Measurements from ENCODE around the gene OLR1.
A peak's percentile ranks its signal among the peaks of the same experiment; 100 is the strongest.

The OLR1 gene

DNA sequence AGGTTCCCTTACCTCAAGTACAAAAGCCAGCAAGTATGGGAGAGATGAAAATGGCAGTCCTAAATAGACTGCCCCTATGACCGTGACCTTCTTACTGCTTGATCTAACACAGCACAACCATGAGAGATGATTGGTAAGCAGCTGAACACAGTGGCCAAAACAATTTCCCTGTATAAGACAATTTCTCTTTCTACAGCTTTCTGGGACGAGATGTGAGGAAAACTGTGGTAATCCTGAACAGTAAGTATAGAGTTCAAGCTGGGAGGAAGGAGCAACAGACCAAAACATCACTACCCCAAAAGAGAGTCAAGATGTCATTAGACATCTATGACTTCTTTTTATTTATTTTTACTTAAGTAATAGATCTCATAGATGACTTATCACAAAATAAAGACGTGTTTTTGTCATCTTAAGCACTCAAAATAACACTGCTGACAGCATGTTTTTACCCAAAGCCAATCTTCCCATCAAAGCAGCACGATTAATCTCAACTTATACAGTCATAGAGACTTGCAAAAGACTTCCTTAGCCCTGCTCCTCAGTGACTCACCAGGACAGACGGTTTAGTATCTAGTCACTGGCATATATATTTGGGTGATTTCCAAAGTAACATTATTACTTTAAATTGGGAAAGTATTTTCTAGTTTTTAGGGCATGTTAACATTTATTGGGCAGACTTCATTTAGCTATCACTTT, 10.6 kb upstream of the OLR1 start:
- no peak overlapping the region for H2BK5ac ChIP-seq (ENCODE audit: low read depth, low read length, poor library complexity)
- no peak overlapping the region for H2BK120ac ChIP-seq (ENCODE audit: insufficient read depth, low read length, poor library complexity)
- H3K4ac ChIP-seq (ENCODE audit: low read depth, low read length) = no peak overlapping the region
- H3K4me1 ChIP-seq (ENCODE audit: control insufficient read depth in 1 of 2, insufficient read depth in 2 of 2, low read length in 2 of 2) = peaks cover 0 to 2% of the 10 kb centered on the region in 2 experiments
- H3K14ac ChIP-seq (ENCODE audit: low read length) = no peak overlapping the region
- DNase-seq = peak; percentile 38 to 60
- H4K8ac ChIP-seq (ENCODE audit: low read depth, low read length) = no peak overlapping the region
- H2AFZ ChIP-seq (ENCODE audit: insufficient read depth, low read length, poor library complexity) = no peak overlapping the region
- no peaks in the 10 kb centered on the region for H3K9me3 ChIP-seq (ENCODE audit: insufficient read depth, low read depth, low read length)
- H3K27me3 ChIP-seq (ENCODE audit: insufficient read depth, low read length) = no peaks in the 10 kb centered on the region
- H2BK12ac ChIP-seq (ENCODE audit: low read length) = no peak overlapping the region
- H3K23ac ChIP-seq (ENCODE audit: low read length) = no peak overlapping the region
- no peak overlapping the region for H3K4me2 ChIP-seq (ENCODE audit: low read length)
- H4K12ac ChIP-seq (ENCODE audit: low read depth, low read length) = no peak overlapping the region
- H3K4me3 ChIP-seq (ENCODE audit: low read depth, low read length) = no peak overlapping the region
- no peak overlapping the region for H2AK5ac ChIP-seq (ENCODE audit: low read length)
- H3K9ac ChIP-seq (ENCODE audit: low read length) = no peak overlapping the region
- H3K79me2 ChIP-seq (ENCODE audit: control insufficient read depth, insufficient read depth, low read length, poor library complexity) = no peaks in the 10 kb centered on the region
- no peaks in the 10 kb centered on the region for H3K79me1 ChIP-seq (ENCODE audit: low read length)
- no peak overlapping the region for H3K18ac ChIP-seq (ENCODE audit: low read length)
- no peak overlapping the region for H4K91ac ChIP-seq (ENCODE audit: low read depth, low read length)
- no peak overlapping the region for H3K27ac ChIP-seq (ENCODE audit: low read depth, low read length)
- no peaks in the 10 kb centered on the region for H3K36me3 ChIP-seq (ENCODE audit: control insufficient read depth in 1 of 2, insufficient read depth in 2 of 2, low read length in 2 of 2)
- no CpG with 5 or more reads among the region's 5 CpGs for WGBS (ENCODE audit: extremely low coverage, insufficient coverage, insufficient read length)

DNA sequence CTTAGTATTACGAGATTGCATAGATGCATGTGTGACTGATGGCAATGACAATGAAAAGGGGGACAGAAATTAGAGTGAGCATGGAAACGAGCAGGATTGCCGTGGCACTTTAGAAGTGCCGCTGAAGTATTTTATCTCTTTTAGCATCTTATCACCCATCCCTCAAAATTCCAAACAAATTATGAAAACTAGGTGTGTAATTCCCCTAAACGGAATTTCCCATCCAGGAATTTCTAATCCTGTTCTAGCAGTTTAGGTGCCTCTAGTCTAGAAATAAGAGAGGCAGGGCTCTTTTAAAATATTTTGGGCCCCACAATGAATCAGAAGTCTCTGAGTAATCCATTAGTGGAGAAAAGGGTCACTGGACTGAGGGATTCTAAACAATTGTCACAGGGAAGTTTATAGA, 7.8 kb upstream of the OLR1 start:
- Histone ChIP-seq H3K4me2 (ENCODE audit: low read length) (no peak overlapping the region), H3K36me3 (ENCODE audit: control insufficient read depth in 1 of 2, insufficient read depth in 2 of 2, low read length in 2 of 2) (no peaks in the 10 kb centered on the region), H3K4ac (ENCODE audit: low read depth, low read length) (no peak overlapping the region), H3K23ac (ENCODE audit: low read length) (no peak overlapping the region), H3K4me3 (ENCODE audit: low read depth, low read length) (no peak overlapping the region), H2BK120ac (ENCODE audit: insufficient read depth, low read length, poor library complexity) (no peak overlapping the region), H3K27ac (ENCODE audit: low read depth, low read length) (no peak overlapping the region), H4K91ac (ENCODE audit: low read depth, low read length) (no peak overlapping the region), H3K27me3 (ENCODE audit: insufficient read depth, low read length) (no peaks in the 10 kb centered on the region), H3K9ac (ENCODE audit: low read length) (no peak overlapping the region), H4K12ac (ENCODE audit: low read depth, low read length) (no peak overlapping the region), H2AK5ac (ENCODE audit: low read length) (no peak overlapping the region), H3K79me2 (ENCODE audit: control insufficient read depth, insufficient read depth, low read length, poor library complexity) (no peaks in the 10 kb centered on the region), H4K8ac (ENCODE audit: low read depth, low read length) (no peak overlapping the region), H2AFZ (ENCODE audit: insufficient read depth, low read length, poor library complexity) (no peak overlapping the region), H2BK5ac (ENCODE audit: low read depth, low read length, poor library complexity) (no peak overlapping the region), H3K79me1 (ENCODE audit: low read length) (no peaks in the 10 kb centered on the region), H3K14ac (ENCODE audit: low read length) (no peak overlapping the region), H3K9me3 (ENCODE audit: insufficient read depth, low read depth, low read length) (no peaks in the 10 kb centered on the region), H3K18ac (ENCODE audit: low read length) (no peak overlapping the region), H3K4me1 (ENCODE audit: control insufficient read depth in 1 of 2, insufficient read depth in 2 of 2, low read length in 2 of 2) (peaks cover 0 to 4% of the 10 kb centered on the region in 2 experiments), H2BK12ac (ENCODE audit: low read length) (no peak overlapping the region)
- peak; percentile 36 to 91 for DNase-seq
- no CpG with 5 or more reads among the region's 5 CpGs for WGBS (ENCODE audit: extremely low coverage, insufficient coverage, insufficient read length)

DNA sequence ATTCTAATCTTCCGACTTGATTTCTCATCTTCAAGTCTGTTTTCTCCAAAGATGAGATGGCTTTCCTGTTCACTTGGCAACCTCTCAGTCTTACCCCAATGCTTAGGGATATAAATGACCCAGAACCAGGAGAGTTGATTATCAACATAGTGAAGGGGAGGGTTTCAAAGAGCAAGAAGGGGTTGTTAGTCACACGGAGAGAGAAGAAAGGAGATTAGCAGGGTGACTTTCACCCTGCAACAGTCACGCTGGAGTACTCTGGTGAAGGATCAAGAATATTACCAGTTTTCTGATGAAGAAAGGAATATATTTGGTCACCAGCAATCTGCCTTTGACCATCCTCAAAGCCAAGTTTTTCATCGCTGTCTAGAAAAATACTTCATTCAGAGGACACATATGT, 6.9 kb upstream of the OLR1 start, which contains the start of gene TMEM52B:
TSS of gene TMEM52B (plus strand) at position 212 of the 400 bp plus-strand sequence. CDS start 543 bp downstream, outside the sequence.
- Histone ChIP-seq H3K4me1 (ENCODE audit: control insufficient read depth in 1 of 2, insufficient read depth in 2 of 2, low read length in 2 of 2) (peaks cover 0 to 4% of the 10 kb centered on the region in 2 experiments), H3K18ac (ENCODE audit: low read length) (no peak within 1 kb of the TSS), H3K79me2 (ENCODE audit: control insufficient read depth, insufficient read depth, low read length, poor library complexity) (no peaks in the 10 kb centered on the region), H3K4me3 (ENCODE audit: low read depth, low read length) (no peak within 1 kb of the TSS), H3K9me3 (ENCODE audit: insufficient read depth, low read depth, low read length) (no peaks in the 10 kb centered on the region), H3K27ac (ENCODE audit: low read depth, low read length) (no peak within 1 kb of the TSS), H3K4me2 (ENCODE audit: low read length) (no peak within 1 kb of the TSS), H3K4ac (ENCODE audit: low read depth, low read length) (no peak within 1 kb of the TSS), H3K14ac (ENCODE audit: low read length) (no peak within 1 kb of the TSS), H3K36me3 (ENCODE audit: control insufficient read depth in 1 of 2, insufficient read depth in 2 of 2, low read length in 2 of 2) (no peaks in the 10 kb centered on the region), H4K8ac (ENCODE audit: low read depth, low read length) (no peak within 1 kb of the TSS), H3K23ac (ENCODE audit: low read length) (no peak within 1 kb of the TSS), H2BK5ac (ENCODE audit: low read depth, low read length, poor library complexity) (no peak within 1 kb of the TSS), H3K27me3 (ENCODE audit: insufficient read depth, low read length) (no peaks in the 10 kb centered on the region), H3K9ac (ENCODE audit: low read length) (no peak within 1 kb of the TSS), H2AK5ac (ENCODE audit: low read length) (no peak within 1 kb of the TSS), H4K91ac (ENCODE audit: low read depth, low read length) (peak within 1 kb of the TSS; percentile 4), H3K79me1 (ENCODE audit: low read length) (no peaks in the 10 kb centered on the region), H4K12ac (ENCODE audit: low read depth, low read length) (no peak within 1 kb of the TSS), H2BK120ac (ENCODE audit: insufficient read depth, low read length, poor library complexity) (no peak within 1 kb of the TSS), H2AFZ (ENCODE audit: insufficient read depth, low read length, poor library complexity) (no peak within 1 kb of the TSS), H2BK12ac (ENCODE audit: low read length) (no peak within 1 kb of the TSS)
- DNase-seq = no peak
- no CpG with 5 or more reads among the region's 4 CpGs for WGBS (ENCODE audit: extremely low coverage, insufficient coverage, insufficient read length)

DNA sequence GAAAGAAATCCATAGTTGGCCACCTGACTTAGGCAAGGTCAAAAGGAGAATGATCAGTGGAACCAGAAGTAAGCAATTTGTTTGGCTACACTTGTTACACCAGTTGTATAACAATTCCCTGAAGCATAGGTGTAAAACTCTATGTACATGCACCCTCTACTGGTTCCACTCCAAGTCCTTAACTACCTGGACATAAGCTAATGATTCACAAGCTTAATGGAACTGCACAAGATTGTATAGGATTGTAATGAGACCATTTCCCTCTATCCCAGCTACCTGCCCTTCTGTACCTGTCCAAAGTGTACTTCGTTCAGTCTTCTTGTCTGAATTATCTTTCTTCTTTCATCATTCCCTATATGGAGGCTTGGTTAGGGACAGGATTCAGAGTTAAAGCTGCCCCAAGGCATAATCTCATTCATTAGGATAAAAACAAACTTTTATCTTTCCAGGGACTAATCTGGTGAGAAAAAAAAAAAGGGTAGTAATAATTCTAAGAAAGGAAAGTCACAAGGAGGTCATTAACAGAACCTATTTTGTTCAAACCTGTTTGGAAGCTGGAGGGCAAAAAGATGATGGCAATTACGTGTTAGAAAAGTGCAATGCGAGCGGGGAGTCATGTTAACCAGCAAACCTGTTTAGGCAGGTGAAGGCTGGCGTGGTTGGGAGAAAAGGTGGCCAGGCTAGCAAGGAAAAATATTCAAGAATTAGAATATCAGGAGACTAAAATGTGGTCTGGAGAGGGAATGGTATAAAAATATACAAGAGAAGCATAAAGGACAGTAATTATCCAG, 4.1 kb upstream of the OLR1 start:
- Histone ChIP-seq H3K4me1 (ENCODE audit: control insufficient read depth in 1 of 2, insufficient read depth in 2 of 2, low read length in 2 of 2) (peaks cover 0 to 4% of the 10 kb centered on the region in 2 experiments), H3K36me3 (ENCODE audit: control insufficient read depth in 1 of 2, insufficient read depth in 2 of 2, low read length in 2 of 2) (no peaks in the 10 kb centered on the region), H3K9me3 (ENCODE audit: insufficient read depth, low read depth, low read length) (no peaks in the 10 kb centered on the region), H3K14ac (ENCODE audit: low read length) (no peak overlapping the region), H3K27ac (ENCODE audit: low read depth, low read length) (no peak overlapping the region), H2BK120ac (ENCODE audit: insufficient read depth, low read length, poor library complexity) (no peak overlapping the region), H3K4me2 (ENCODE audit: low read length) (no peak overlapping the region), H3K79me1 (ENCODE audit: low read length) (no peaks in the 10 kb centered on the region), H2BK12ac (ENCODE audit: low read length) (no peak overlapping the region), H3K23ac (ENCODE audit: low read length) (no peak overlapping the region), H3K9ac (ENCODE audit: low read length) (no peak overlapping the region), H3K4ac (ENCODE audit: low read depth, low read length) (no peak overlapping the region), H3K27me3 (ENCODE audit: insufficient read depth, low read length) (no peaks in the 10 kb centered on the region), H3K18ac (ENCODE audit: low read length) (no peak overlapping the region), H4K8ac (ENCODE audit: low read depth, low read length) (no peak overlapping the region), H4K91ac (ENCODE audit: low read depth, low read length) (no peak overlapping the region), H4K12ac (ENCODE audit: low read depth, low read length) (no peak overlapping the region), H2BK5ac (ENCODE audit: low read depth, low read length, poor library complexity) (no peak overlapping the region), H2AFZ (ENCODE audit: insufficient read depth, low read length, poor library complexity) (no peak overlapping the region), H3K4me3 (ENCODE audit: low read depth, low read length) (no peak overlapping the region), H2AK5ac (ENCODE audit: low read length) (no peak overlapping the region), H3K79me2 (ENCODE audit: control insufficient read depth, insufficient read depth, low read length, poor library complexity) (no peaks in the 10 kb centered on the region)
- WGBS (ENCODE audit: extremely low coverage, insufficient coverage, insufficient read length) = no CpG with 5 or more reads among the region's 5 CpGs
- peak; percentile 60 to 65 for DNase-seq
